ENCODE data around the gene CCDC88B. TPM values are rescaled to one million over a fixed set of nuclear protein-coding genes. Genes with fewer than 3 reads are reported as not detected.

The CCDC88B gene
- total and polyA plus RNA-seq, 10 of the 15 experiments (the other 5 are each of a cell fraction or from before 2014, with no cell fraction given), result 0.24 to 66.0 (median 19.2) TPM

- peaks cover 36% of the 10 kb centered on the region for H3K4me1 ChIP-seq (ENCODE audit: control insufficient read depth, insufficient read depth, low read length)
- peak within 1 kb of the TSS; percentile 82 for H3K9ac ChIP-seq (ENCODE audit: control insufficient read depth, insufficient read depth, low read length)
- BruUV-seq (replicated peaks), result no TSS peak
- 4% methylated on average over 46 of the region's 70 CpGs for WGBS (ENCODE audit: insufficient coverage, insufficient replicate concordance, low lambda C conversion rate, missing lambda C conversion rate)
- no peaks in the 10 kb centered on the region for H4K20me1 ChIP-seq (ENCODE audit: control insufficient read depth, insufficient read depth)
- no peaks in the 10 kb centered on the region; the same call in 2 of the 3 replicates for H3K9me3 ChIP-seq (replicated peaks; ENCODE audit: control insufficient read depth, insufficient read depth, low read length)
- peak within 1 kb of the TSS; percentile 72 for H3K27ac ChIP-seq (ENCODE audit: control insufficient read depth, insufficient read depth)
- FAIRE-seq (no peak), DNase-seq (ENCODE audit: low read depth, low spot score) (no peak), ATAC-seq (peak; percentile 85)
- in situ Hi-C loops (cut with MboI), result no loop called here
- H3K79me2 ChIP-seq (ENCODE audit: control insufficient read depth, insufficient read depth, low read length), result peaks cover 21% of the 10 kb centered on the region
- H3K27me3 ChIP-seq (replicated peaks in 1 of 2; ENCODE audit: control insufficient read depth in 2 of 2, insufficient read depth in 2 of 2, low read length in 1 of 2), result no peaks in the 10 kb centered on the region
- ChIA-PET CTCF (interaction anchor here (1.0 to 3.4 kb wide), 10 partner anchors 24 to 293 kb away, joined by 3 to 31 read pairs (median 5); partner anchors contain the start of genes PRDX5 and TRMT112), RAD21 (ENCODE audit: unreplicated experiment) (interaction anchor here (0.6 to 9.7 kb wide), 6 partner anchors 22 to 1006 kb away, joined by 3 to 176 read pairs (median 4); partner anchors contain the start of genes PRDX5 and TRMT112), POLR2A (interaction anchor here (0.6 to 2.5 kb wide), 5 partner anchors 11 to 173 kb away, joined by 3 to 14 read pairs (median 3); partner anchors contain the start of genes PRDX5, STIP1 and TRMT112), SMC1A (ENCODE audit: uncharacterized antibody, unreplicated experiment) (interaction anchor here (1.0 to 2.3 kb wide), 5 partner anchors 24 to 294 kb away, joined by 3 to 13 read pairs (median 4); partner anchors contain the start of genes PRDX5 and TRMT112)
- peak within 1 kb of the TSS; percentile 69 for H3K4me3 ChIP-seq
- peaks cover 4 to 8% of the 10 kb centered on the region in 2 experiments; a peak in 3 of 4 replicates for H3K36me3 ChIP-seq (ENCODE audit: control insufficient read depth in 2 of 2, insufficient read depth in 2 of 2, low read length in 1 of 2)
- intact Hi-C loops (cut with micrococcal nuclease; ENCODE audit: unreplicated experiment), result loop anchor here (5.0 kb wide), 2 partner anchors 42 to 88 kb away; partner anchors contain the start of genes PRDX5 and TRMT112
- H2AFZ ChIP-seq (ENCODE audit: control insufficient read depth, low read depth, low read length), result peak within 1 kb of the TSS; percentile 85
- H3K4me2 ChIP-seq (ENCODE audit: control insufficient read depth, insufficient read depth), result peak within 1 kb of the TSS; percentile 96
- no peak for TF ChIP-seq USF2 (IDR thresholded peaks at IDR 0.05; ENCODE audit: borderline replicate concordance, low read depth, low read length)
- no peak for TF ChIP-seq SMAD5 (IDR thresholded peaks at IDR 0.05; ENCODE audit: low read depth)
- TF ChIP-seq EP300 (IDR thresholded peaks at IDR 0.05; ENCODE audit: borderline replicate concordance in 1 of 2, control insufficient read depth in 1 of 2, low read depth in 2 of 2, low read length in 2 of 2), result no peak
- TF ChIP-seq HDAC2 (IDR thresholded peaks at IDR 0.05), result no peak
- TF ChIP-seq CHD4 (IDR thresholded peaks at IDR 0.05), result no peak
- peak; percentile 82 for TF ChIP-seq GATAD2B (conservative IDR thresholded peaks at IDR 0.05; ENCODE audit: low read depth)
- TF ChIP-seq RELB (IDR thresholded peaks at IDR 0.05; ENCODE audit: low read depth), result no peak
- TF ChIP-seq, protein P1, sequence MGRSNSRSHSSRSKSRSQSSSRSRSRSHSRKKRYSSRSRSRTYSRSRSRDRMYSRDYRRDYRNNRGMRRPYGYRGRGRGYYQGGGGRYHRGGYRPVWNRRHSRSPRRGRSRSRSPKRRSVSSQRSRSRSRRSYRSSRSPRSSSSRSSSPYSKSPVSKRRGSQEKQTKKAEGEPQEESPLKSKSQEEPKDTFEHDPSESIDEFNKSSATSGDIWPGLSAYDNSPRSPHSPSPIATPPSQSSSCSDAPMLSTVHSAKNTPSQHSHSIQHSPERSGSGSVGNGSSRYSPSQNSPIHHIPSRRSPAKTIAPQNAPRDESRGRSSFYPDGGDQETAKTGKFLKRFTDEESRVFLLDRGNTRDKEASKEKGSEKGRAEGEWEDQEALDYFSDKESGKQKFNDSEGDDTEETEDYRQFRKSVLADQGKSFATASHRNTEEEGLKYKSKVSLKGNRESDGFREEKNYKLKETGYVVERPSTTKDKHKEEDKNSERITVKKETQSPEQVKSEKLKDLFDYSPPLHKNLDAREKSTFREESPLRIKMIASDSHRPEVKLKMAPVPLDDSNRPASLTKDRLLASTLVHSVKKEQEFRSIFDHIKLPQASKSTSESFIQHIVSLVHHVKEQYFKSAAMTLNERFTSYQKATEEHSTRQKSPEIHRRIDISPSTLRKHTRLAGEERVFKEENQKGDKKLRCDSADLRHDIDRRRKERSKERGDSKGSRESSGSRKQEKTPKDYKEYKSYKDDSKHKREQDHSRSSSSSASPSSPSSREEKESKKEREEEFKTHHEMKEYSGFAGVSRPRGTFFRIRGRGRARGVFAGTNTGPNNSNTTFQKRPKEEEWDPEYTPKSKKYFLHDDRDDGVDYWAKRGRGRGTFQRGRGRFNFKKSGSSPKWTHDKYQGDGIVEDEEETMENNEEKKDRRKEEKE (IDR thresholded peaks at IDR 0.05), result no peak
- peak; percentile 83 for TF ChIP-seq MXI1 (IDR thresholded peaks at IDR 0.05; ENCODE audit: low read depth, low read length)
- peak in 1 of 2 experiments; percentile 54; a peak in 1 of 3 replicates for TF ChIP-seq EGR1 (IDR thresholded peaks at IDR 0.05; ENCODE audit: borderline replicate concordance in 1 of 2, low read depth in 2 of 2, low read length in 2 of 2)
- no peak for TF ChIP-seq MTA2 (IDR thresholded peaks at IDR 0.05; ENCODE audit: low read depth)
- TF ChIP-seq, protein P2, sequence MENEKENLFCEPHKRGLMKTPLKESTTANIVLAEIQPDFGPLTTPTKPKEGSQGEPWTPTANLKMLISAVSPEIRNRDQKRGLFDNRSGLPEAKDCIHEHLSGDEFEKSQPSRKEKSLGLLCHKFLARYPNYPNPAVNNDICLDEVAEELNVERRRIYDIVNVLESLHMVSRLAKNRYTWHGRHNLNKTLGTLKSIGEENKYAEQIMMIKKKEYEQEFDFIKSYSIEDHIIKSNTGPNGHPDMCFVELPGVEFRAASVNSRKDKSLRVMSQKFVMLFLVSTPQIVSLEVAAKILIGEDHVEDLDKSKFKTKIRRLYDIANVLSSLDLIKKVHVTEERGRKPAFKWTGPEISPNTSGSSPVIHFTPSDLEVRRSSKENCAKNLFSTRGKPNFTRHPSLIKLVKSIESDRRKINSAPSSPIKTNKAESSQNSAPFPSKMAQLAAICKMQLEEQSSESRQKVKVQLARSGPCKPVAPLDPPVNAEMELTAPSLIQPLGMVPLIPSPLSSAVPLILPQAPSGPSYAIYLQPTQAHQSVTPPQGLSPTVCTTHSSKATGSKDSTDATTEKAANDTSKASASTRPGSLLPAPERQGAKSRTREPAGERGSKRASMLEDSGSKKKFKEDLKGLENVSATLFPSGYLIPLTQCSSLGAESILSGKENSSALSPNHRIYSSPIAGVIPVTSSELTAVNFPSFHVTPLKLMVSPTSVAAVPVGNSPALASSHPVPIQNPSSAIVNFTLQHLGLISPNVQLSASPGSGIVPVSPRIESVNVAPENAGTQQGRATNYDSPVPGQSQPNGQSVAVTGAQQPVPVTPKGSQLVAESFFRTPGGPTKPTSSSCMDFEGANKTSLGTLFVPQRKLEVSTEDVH (IDR thresholded peaks at IDR 0.05; ENCODE audit: low read depth, partially characterized antibody), result no peak
Observed at GRCh38 chr11:64358907-64359711, 19.1 kb downstream of the CCDC88B start, which contains the start of gene RPS6KA4. TSS of gene RPS6KA4 (plus strand) at chr11:64359162. CDS start at chr11:64359236, 74 bp downstream.
